Measurements from ENCODE around the gene HDAC4.

GRCh38 chr2:239331560-239331959, 69.3 kb downstream of the HDAC4 start:
- TF ChIP-seq, protein P1, sequence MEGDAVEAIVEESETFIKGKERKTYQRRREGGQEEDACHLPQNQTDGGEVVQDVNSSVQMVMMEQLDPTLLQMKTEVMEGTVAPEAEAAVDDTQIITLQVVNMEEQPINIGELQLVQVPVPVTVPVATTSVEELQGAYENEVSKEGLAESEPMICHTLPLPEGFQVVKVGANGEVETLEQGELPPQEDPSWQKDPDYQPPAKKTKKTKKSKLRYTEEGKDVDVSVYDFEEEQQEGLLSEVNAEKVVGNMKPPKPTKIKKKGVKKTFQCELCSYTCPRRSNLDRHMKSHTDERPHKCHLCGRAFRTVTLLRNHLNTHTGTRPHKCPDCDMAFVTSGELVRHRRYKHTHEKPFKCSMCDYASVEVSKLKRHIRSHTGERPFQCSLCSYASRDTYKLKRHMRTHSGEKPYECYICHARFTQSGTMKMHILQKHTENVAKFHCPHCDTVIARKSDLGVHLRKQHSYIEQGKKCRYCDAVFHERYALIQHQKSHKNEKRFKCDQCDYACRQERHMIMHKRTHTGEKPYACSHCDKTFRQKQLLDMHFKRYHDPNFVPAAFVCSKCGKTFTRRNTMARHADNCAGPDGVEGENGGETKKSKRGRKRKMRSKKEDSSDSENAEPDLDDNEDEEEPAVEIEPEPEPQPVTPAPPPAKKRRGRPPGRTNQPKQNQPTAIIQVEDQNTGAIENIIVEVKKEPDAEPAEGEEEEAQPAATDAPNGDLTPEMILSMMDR (IDR thresholded peaks at IDR 0.05) = no peak
- no peak for TF ChIP-seq POLR2AphosphoS5 (IDR thresholded peaks at IDR 0.05)

All from stomach (tissue), 4 donors.